GM12873 (cell line): Measurements from ENCODE around the gene TANC1.

Source experiments
- TF ChIP-seq, protein P1 (sequence below): IDR thresholded peaks from 2 replicates; pipeline ENCODE4 v1.5.1; 2012; ENCODE audit warnings: low read depth, mild to moderate bottlenecking, moderate library complexity, low read length, control low read depth; ENCODE audit not compliant: insufficient read depth; ENCODE audit errors: missing control alignments

TANC1 gene

DNA sequence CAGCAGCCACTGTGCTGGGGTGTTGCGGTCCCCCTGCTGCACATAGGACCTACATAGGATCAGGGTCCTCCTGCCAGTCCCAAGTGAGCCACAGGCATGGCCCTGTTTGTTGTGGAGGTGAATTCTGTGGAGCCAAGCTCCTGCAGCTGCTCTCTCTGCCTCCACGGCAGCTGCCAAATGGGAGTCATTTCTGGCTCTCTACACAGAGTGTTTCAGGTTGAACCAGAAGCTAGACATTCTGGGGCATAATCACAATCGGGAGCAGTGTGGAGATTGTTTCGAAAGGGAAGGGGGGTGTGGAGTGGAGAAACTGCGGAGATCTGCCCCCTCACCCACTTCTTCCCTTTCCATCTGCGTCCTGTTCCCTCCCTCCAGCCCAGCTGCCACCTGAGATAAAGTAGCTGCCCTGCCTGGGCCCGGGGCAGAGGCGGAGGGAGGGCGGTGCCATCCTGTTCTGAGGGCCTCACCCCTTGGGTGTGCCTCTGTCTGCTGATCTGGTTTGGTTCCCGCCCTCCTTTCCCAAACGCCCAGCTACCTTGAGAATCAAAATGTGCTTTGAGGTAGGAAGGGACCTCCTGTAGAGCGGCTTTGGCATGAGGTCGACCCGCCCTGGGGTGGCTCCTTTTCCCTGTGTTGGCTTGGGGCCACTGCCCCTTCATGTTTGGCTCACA lies 178.7 kb downstream of the TANC1 start:
- TF ChIP-seq, protein P1, sequence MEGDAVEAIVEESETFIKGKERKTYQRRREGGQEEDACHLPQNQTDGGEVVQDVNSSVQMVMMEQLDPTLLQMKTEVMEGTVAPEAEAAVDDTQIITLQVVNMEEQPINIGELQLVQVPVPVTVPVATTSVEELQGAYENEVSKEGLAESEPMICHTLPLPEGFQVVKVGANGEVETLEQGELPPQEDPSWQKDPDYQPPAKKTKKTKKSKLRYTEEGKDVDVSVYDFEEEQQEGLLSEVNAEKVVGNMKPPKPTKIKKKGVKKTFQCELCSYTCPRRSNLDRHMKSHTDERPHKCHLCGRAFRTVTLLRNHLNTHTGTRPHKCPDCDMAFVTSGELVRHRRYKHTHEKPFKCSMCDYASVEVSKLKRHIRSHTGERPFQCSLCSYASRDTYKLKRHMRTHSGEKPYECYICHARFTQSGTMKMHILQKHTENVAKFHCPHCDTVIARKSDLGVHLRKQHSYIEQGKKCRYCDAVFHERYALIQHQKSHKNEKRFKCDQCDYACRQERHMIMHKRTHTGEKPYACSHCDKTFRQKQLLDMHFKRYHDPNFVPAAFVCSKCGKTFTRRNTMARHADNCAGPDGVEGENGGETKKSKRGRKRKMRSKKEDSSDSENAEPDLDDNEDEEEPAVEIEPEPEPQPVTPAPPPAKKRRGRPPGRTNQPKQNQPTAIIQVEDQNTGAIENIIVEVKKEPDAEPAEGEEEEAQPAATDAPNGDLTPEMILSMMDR = no peak

DNA sequence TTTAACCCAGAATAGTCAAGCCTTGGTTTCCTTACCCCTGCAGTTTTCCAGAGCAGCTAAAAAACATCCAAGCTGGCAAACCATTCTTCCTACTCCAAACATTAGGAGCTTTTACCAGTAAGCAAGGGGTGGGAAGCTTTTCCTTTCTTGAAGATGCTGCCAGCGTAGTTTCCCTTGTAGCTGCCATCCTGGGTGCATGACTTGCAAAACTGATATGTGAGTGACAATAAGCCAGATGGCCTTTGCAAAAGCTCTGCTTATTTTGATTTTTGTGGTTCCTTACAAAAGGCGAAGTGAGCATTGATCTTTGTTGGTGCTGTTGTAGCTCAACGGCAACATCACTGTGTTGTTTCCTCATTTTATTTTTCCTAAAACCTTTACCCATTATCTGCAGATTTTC lies 179.2 kb downstream of the TANC1 start:
- TF ChIP-seq, protein P1 = no peak

DNA sequence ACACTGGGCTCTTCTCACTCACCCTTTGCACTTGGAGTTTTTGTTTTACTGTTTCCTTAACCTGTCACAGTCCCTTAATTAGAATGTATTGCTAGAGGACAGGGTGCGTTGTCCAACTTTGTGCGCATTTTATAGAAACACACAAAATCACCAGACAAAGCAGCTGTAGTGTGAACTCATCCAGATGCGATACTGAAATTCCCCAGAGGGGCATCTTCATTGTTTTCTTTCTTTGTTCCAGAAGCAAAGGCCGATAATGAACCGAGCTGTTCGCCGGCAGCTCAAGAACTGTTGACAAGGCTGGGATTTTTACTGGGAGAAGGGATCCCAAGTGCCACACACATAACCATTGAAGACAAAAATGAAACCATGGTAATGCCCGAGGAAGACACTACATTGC lies 180.5 kb downstream of the TANC1 start:
- TF ChIP-seq, protein P1 = no peak

DNA sequence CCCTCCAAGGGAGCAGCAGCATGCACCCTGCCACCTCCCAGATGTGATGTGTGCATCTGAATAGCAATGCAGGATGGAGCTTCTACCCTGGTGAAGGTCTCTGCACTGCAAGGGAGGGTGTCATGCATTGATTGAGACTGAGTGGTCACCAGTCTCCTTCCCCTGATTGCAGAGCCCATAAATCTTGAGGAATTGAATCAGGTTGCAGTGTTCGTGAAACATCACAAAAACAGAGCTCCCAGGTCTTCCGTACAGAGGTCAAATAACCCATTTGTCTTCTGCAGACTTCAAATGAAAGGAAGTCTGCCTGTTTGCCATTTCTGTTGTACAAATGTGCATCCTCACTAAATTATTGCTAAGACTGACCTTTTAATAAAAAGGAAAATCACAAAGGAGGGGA lies 181.3 kb downstream of the TANC1 start:
- TF ChIP-seq, protein P1 = no peak

DNA sequence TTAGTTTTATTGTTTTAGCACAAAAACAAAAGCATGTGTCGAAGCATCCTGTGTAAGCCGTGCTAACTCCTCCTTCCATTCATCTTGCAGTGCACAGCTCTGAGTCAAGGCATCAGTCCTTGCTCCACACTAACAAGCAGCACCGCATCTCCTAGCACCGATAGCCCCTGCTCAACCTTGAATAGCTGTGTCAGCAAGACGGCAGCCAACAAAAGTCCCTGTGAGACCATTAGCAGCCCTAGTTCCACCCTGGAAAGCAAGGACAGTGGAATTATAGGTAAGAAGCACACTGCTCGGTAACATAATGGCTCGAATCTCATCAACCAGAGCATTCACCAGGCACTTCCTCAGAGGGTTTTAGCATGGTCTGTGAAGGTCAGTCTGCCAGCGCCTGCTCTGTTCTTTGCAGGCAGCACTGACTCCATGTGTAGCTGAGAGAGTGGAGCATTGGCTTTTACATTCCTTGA lies 181.9 kb downstream of the TANC1 start:
- TF ChIP-seq, protein P1 = no peak

- TF ChIP-seq, protein P1 = no peak
Measured at GRCh38 chr2:159151198-159152127, 183.0 kb downstream of the TANC1 start.

GRCh38 chr2:159152128-159152778 lies 183.8 kb downstream of the TANC1 start:
- TF ChIP-seq, protein P1 = no peak
